GM12874 (cell line): ENCODE data around the gene PPID.

Experiments
- CTCF ChIP-seq: IDR thresholded peaks from 2 replicates; pipeline ENCODE4 v1.5.1; 2011; ENCODE audit warnings: low read depth, mild to moderate bottlenecking, control low read depth, low read length, moderate library complexity; ENCODE audit not compliant: insufficient read depth

Gene PPID

GRCh38 chr4:158766434-158767044 is 43.3 kb upstream of the PPID start:
- no peak for TF ChIP-seq CTCF

- TF ChIP-seq CTCF, result no peak
These were observed 40.3 kb upstream of the PPID start for GRCh38 chr4:158763462-158763861.

- TF ChIP-seq CTCF, result no peak
These were observed 39.4 kb upstream of the PPID start for GRCh38 chr4:158762553-158762952.

- no peak for TF ChIP-seq CTCF
These were observed 37.7 kb upstream of the PPID start for GRCh38 chr4:158760866-158761265.

DNA sequence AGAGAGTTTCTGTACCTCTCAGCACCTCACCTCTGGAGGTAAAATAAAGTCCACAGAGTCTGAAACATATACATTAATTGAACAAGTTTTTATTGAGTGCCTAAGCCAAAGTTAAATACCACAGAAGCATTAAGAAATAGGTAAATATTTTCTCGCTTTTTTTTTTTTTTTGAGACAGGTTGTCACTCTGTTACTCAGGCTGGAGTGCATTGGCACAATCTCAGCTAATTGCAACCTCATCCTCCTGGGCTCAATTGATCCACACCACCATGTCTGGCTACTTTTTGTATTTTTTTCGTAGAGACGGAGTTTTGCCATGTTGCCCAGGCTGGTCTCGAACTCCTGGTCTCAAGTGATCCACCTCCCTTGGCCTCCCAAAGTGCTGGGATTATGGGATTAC is 35.5 kb upstream of the PPID start:
- no peak for TF ChIP-seq CTCF

GRCh38 chr4:158758142-158758541 is 34.9 kb upstream of the PPID start:
- TF ChIP-seq CTCF, result no peak

- TF ChIP-seq CTCF, result no peak
These were observed 33.4 kb upstream of the PPID start for GRCh38 chr4:158756588-158756987.
